ENCODE measurements around the gene MSN.

MSN gene

GRCh38 chrX:65745427-65745826 is 78.0 kb downstream of the MSN start:
- Histone ChIP-seq H3K27ac (ENCODE audit: extremely low read depth, low read depth, low read length) (no peak overlapping the region), H3K9me3 (ENCODE audit: control insufficient read depth, insufficient read depth, low read depth, low read length) (no peaks in the 10 kb centered on the region), H3K4me1 (ENCODE audit: control insufficient read depth, insufficient read depth, low read length) (no peaks in the 10 kb centered on the region), H3K4me3 (ENCODE audit: low read depth, low read length) (no peak overlapping the region), H3K36me3 (ENCODE audit: control insufficient read depth in 2 of 2, insufficient read depth in 1 of 2, low read length in 2 of 2) (peaks cover 0 to 7% of the 10 kb centered on the region in 2 experiments; a peak in 2 of 3 replicates)
- ChIA-PET POLR2A (no interaction called here), CTCF (interaction anchor here (0.6 to 1.5 kb wide), 7 partner anchors 8 to 241 kb away, joined by 3 to 5 read pairs (median 4); no protein-coding TSS in a partner anchor)
- TF ChIP-seq GFI1B (tag by site-specific recombination; IDR thresholded peaks at IDR 0.05) (no peak), ZNF580 (tag by site-specific recombination; IDR thresholded peaks at IDR 0.05) (no peak), ZFHX2 (tag by site-specific recombination; conservative IDR thresholded peaks at IDR 0.05) (no peak), ZNF610 (tag by site-specific recombination; IDR thresholded peaks at IDR 0.05; ENCODE audit: borderline replicate concordance) (no peak), ZNF350 (tag by site-specific recombination; IDR thresholded peaks at IDR 0.05) (no peak), ZNF571 (tag by site-specific recombination; IDR thresholded peaks at IDR 0.05) (no peak), ZBTB44 (tag by site-specific recombination; IDR thresholded peaks at IDR 0.05) (no peak), ZNF274 (IDR thresholded peaks at IDR 0.05; ENCODE audit: low read length) (no peak), ZNF274 (tag by site-specific recombination; IDR thresholded peaks at IDR 0.05; ENCODE audit: borderline replicate concordance) (no peak), OVOL3 (tag by site-specific recombination; IDR thresholded peaks at IDR 0.05) (no peak), ZNF175 (tag by site-specific recombination; IDR thresholded peaks at IDR 0.05) (no peak), ZNF544 (tag by site-specific recombination; IDR thresholded peaks at IDR 0.05) (no peak), HOXD13 (CRISPR knock-in tag; IDR thresholded peaks at IDR 0.05; ENCODE audit: borderline replicate concordance) (no peak), ZBTB8A (tag by site-specific recombination; IDR thresholded peaks at IDR 0.05) (no peak), MZF1 (tag by site-specific recombination; IDR thresholded peaks at IDR 0.05; ENCODE audit: borderline replicate concordance) (no peak), ZNF24 (tag by site-specific recombination; IDR thresholded peaks at IDR 0.05) (no peak), ZNF707 (tag by site-specific recombination; IDR thresholded peaks at IDR 0.05) (no peak), ZFP37 (tag by site-specific recombination; IDR thresholded peaks at IDR 0.05) (no peak), ZNF514 (tag by site-specific recombination; IDR thresholded peaks at IDR 0.05) (no peak), ZNF560 (tag by site-specific recombination; IDR thresholded peaks at IDR 0.05; ENCODE audit: borderline replicate concordance) (no peak), ZBTB17 (tag by site-specific recombination; IDR thresholded peaks at IDR 0.05) (no peak)

- Histone ChIP-seq H3K36me3 (ENCODE audit: control insufficient read depth in 2 of 2, insufficient read depth in 1 of 2, low read length in 2 of 2) (peaks cover 0 to 1% of the 10 kb centered on the region in 2 experiments; a peak in 2 of 3 replicates), H3K4me1 (ENCODE audit: control insufficient read depth, insufficient read depth, low read length) (no peaks in the 10 kb centered on the region), H3K27ac (ENCODE audit: extremely low read depth, low read depth, low read length) (no peak overlapping the region), H3K9me3 (ENCODE audit: control insufficient read depth, insufficient read depth, low read depth, low read length) (no peaks in the 10 kb centered on the region), H3K4me3 (ENCODE audit: low read depth, low read length) (no peak overlapping the region)
- TF ChIP-seq ZNF654 (tag by site-specific recombination; IDR thresholded peaks at IDR 0.05; ENCODE audit: low read depth) (peak; percentile 9; the same call in 1 of the 2 replicates), SCRT2 (tag by site-specific recombination; IDR thresholded peaks at IDR 0.05) (no peak)
- ChIA-PET POLR2A (no interaction called here), CTCF (interaction anchor here (0.6 to 1.5 kb wide), 7 partner anchors 9 to 241 kb away, joined by 3 to 5 read pairs (median 4); no protein-coding TSS in a partner anchor)
These were observed 78.5 kb downstream of the MSN start for GRCh38 chrX:65745992-65746391.
